DND-41 (cell line): ENCODE results near the gene NKAIN2.

ENCODE experiments used
- CTCF ChIP-seq: IDR thresholded peaks from 2 replicates; pipeline ENCODE4 v1.5.1; 2012; ENCODE audit warnings: borderline replicate concordance, low read length, moderate library complexity, mild to moderate bottlenecking; ENCODE audit not compliant: poor library complexity, severe bottlenecking; ENCODE audit errors: extremely low read depth
- EZH2 ChIP-seq: IDR thresholded peaks from 3 replicates; pipeline ENCODE4 v1.6.1; 2012; ENCODE audit warnings: borderline replicate concordance, low read depth, mild to moderate bottlenecking, moderate library complexity, low read length, inconsistent platforms; ENCODE audit not compliant: severe bottlenecking

GRCh38 chr6:124668028-124668427 is 864.4 kb downstream of the NKAIN2 start:
- no peak for TF ChIP-seq CTCF
- no peak for TF ChIP-seq EZH2
